ENCODE measurements around the gene TGFB1I1. TPM values are rescaled to one million over a fixed set of nuclear protein-coding genes. Genes with fewer than 3 reads are reported as not detected.

Gene TGFB1I1
- polyA plus RNA-seq, 1 donor from 2014 or later = 0.38 TPM

- no peaks in the 10 kb centered on the region for H3F3A ChIP-seq (ENCODE audit: insufficient read depth, low read length, poor library complexity, severe bottlenecking)
- no peaks in the 10 kb centered on the region for H3K9me3 ChIP-seq (ENCODE audit: low read length)
- H3K27ac ChIP-seq (ENCODE audit: low read length) = no peak overlapping the region
- no peaks in the 10 kb centered on the region for H3K27me3 ChIP-seq (ENCODE audit: insufficient read depth, low read depth, low read length)
- no peaks in the 10 kb centered on the region for H3K36me3 ChIP-seq (ENCODE audit: insufficient read depth, low read length)
- H2AFZ ChIP-seq (ENCODE audit: low read depth, low read length) = no peak overlapping the region
- no peak overlapping the region for H3K4me3 ChIP-seq (ENCODE audit: low read length)
- no peaks in the 10 kb centered on the region for H4K20me1 ChIP-seq (ENCODE audit: insufficient read depth)
- H3K79me2 ChIP-seq (replicated peaks; ENCODE audit: insufficient read depth, low read length) = peaks cover 9% of the 10 kb centered on the region
- H3K9me2 ChIP-seq (ENCODE audit: insufficient read depth, low read length) = no peaks in the 10 kb centered on the region
- no peak overlapping the region for H3K4me2 ChIP-seq (ENCODE audit: low read length)
- H3K9ac ChIP-seq (ENCODE audit: low read length) = no peak overlapping the region
- TF ChIP-seq, protein P1, sequence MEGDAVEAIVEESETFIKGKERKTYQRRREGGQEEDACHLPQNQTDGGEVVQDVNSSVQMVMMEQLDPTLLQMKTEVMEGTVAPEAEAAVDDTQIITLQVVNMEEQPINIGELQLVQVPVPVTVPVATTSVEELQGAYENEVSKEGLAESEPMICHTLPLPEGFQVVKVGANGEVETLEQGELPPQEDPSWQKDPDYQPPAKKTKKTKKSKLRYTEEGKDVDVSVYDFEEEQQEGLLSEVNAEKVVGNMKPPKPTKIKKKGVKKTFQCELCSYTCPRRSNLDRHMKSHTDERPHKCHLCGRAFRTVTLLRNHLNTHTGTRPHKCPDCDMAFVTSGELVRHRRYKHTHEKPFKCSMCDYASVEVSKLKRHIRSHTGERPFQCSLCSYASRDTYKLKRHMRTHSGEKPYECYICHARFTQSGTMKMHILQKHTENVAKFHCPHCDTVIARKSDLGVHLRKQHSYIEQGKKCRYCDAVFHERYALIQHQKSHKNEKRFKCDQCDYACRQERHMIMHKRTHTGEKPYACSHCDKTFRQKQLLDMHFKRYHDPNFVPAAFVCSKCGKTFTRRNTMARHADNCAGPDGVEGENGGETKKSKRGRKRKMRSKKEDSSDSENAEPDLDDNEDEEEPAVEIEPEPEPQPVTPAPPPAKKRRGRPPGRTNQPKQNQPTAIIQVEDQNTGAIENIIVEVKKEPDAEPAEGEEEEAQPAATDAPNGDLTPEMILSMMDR (IDR thresholded peaks at IDR 0.05; ENCODE audit: poor library complexity, severe bottlenecking) = no peak
- TF ChIP-seq RAD21 (conservative IDR thresholded peaks at IDR 0.05) (no peak), TAF1 (IDR thresholded peaks at IDR 0.05; ENCODE audit: low read depth) (no peak), SMC3 (conservative IDR thresholded peaks at IDR 0.05; ENCODE audit: poor library complexity) (no peak), MXI1 (conservative IDR thresholded peaks at IDR 0.05; ENCODE audit: poor library complexity, severe bottlenecking) (no peak), POLR2AphosphoS5 (IDR thresholded peaks at IDR 0.05) (no peak), EZH2 (IDR thresholded peaks at IDR 0.05; ENCODE audit: borderline replicate concordance, insufficient read depth, low read length, poor library complexity, severe bottlenecking) (no peak), EP300 (conservative IDR thresholded peaks at IDR 0.05; ENCODE audit: poor library complexity, severe bottlenecking) (no peak)
- TF ChIP-seq, protein P2, sequence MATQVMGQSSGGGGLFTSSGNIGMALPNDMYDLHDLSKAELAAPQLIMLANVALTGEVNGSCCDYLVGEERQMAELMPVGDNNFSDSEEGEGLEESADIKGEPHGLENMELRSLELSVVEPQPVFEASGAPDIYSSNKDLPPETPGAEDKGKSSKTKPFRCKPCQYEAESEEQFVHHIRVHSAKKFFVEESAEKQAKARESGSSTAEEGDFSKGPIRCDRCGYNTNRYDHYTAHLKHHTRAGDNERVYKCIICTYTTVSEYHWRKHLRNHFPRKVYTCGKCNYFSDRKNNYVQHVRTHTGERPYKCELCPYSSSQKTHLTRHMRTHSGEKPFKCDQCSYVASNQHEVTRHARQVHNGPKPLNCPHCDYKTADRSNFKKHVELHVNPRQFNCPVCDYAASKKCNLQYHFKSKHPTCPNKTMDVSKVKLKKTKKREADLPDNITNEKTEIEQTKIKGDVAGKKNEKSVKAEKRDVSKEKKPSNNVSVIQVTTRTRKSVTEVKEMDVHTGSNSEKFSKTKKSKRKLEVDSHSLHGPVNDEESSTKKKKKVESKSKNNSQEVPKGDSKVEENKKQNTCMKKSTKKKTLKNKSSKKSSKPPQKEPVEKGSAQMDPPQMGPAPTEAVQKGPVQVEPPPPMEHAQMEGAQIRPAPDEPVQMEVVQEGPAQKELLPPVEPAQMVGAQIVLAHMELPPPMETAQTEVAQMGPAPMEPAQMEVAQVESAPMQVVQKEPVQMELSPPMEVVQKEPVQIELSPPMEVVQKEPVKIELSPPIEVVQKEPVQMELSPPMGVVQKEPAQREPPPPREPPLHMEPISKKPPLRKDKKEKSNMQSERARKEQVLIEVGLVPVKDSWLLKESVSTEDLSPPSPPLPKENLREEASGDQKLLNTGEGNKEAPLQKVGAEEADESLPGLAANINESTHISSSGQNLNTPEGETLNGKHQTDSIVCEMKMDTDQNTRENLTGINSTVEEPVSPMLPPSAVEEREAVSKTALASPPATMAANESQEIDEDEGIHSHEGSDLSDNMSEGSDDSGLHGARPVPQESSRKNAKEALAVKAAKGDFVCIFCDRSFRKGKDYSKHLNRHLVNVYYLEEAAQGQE (IDR thresholded peaks at IDR 0.05; ENCODE audit: borderline replicate concordance) = no peak
Observed at GRCh38 chr16:31505483-31505882, 33.5 kb downstream of the TGFB1I1 start.

- TF ChIP-seq RAD21 (conservative IDR thresholded peaks at IDR 0.05) = no peak
- TF ChIP-seq TAF1 (IDR thresholded peaks at IDR 0.05; ENCODE audit: low read depth) = no peak
- TF ChIP-seq, protein P1 (IDR thresholded peaks at IDR 0.05; ENCODE audit: poor library complexity, severe bottlenecking) = no peak
- TF ChIP-seq SMC3 (conservative IDR thresholded peaks at IDR 0.05; ENCODE audit: poor library complexity) = no peak
- TF ChIP-seq POLR2AphosphoS5 (IDR thresholded peaks at IDR 0.05) = no peak
- TF ChIP-seq, protein P2 (IDR thresholded peaks at IDR 0.05; ENCODE audit: borderline replicate concordance) = no peak
- TF ChIP-seq EP300 (conservative IDR thresholded peaks at IDR 0.05; ENCODE audit: poor library complexity, severe bottlenecking) = no peak
- no peak for TF ChIP-seq EZH2 (IDR thresholded peaks at IDR 0.05; ENCODE audit: borderline replicate concordance, insufficient read depth, low read length, poor library complexity, severe bottlenecking)
- no peak for TF ChIP-seq MXI1 (conservative IDR thresholded peaks at IDR 0.05; ENCODE audit: poor library complexity, severe bottlenecking)
- peaks cover 9% of the 10 kb centered on the region for H3K79me2 ChIP-seq (replicated peaks; ENCODE audit: insufficient read depth, low read length)
- no peaks in the 10 kb centered on the region for H3K9me3 ChIP-seq (ENCODE audit: low read length)
- H4K20me1 ChIP-seq (ENCODE audit: insufficient read depth) = no peaks in the 10 kb centered on the region
- peak overlapping the region; percentile 81 for H3K27ac ChIP-seq (ENCODE audit: low read length)
- H3K9ac ChIP-seq (ENCODE audit: low read length) = peak overlapping the region; percentile 91
- H3K4me2 ChIP-seq (ENCODE audit: low read length) = peak overlapping the region; percentile 86
- H3K27me3 ChIP-seq (ENCODE audit: insufficient read depth, low read depth, low read length) = no peaks in the 10 kb centered on the region
- H3K4me3 ChIP-seq (ENCODE audit: low read length) = peak overlapping the region; percentile 86
- H3K9me2 ChIP-seq (ENCODE audit: insufficient read depth, low read length) = no peaks in the 10 kb centered on the region
- H3F3A ChIP-seq (ENCODE audit: insufficient read depth, low read length, poor library complexity, severe bottlenecking) = no peaks in the 10 kb centered on the region
- peak overlapping the region; percentile 47 for H2AFZ ChIP-seq (ENCODE audit: low read depth, low read length)
- H3K36me3 ChIP-seq (ENCODE audit: insufficient read depth, low read length) = no peaks in the 10 kb centered on the region
Observed at GRCh38 chr16:31507617-31507928, 35.6 kb downstream of the TGFB1I1 start.
